Articular chondrocyte of knee joint (primary cell): ENCODE results near the gene GTPBP3. TPM values are rescaled to one million over a fixed set of nuclear protein-coding genes. Genes with fewer than 3 reads are reported as not detected.

Experiments
- total RNA-seq: library from RNA; depleted of rRNA; stranded (reverse); fragments of >200 nt; gene quantifications from 2 replicates; pipeline ENCODE4 v1.2.3, GENCODE V29; 2012

GTPBP3 gene
- total RNA-seq: 4.8 and 9.4 TPM in 2 replicates

DNA sequence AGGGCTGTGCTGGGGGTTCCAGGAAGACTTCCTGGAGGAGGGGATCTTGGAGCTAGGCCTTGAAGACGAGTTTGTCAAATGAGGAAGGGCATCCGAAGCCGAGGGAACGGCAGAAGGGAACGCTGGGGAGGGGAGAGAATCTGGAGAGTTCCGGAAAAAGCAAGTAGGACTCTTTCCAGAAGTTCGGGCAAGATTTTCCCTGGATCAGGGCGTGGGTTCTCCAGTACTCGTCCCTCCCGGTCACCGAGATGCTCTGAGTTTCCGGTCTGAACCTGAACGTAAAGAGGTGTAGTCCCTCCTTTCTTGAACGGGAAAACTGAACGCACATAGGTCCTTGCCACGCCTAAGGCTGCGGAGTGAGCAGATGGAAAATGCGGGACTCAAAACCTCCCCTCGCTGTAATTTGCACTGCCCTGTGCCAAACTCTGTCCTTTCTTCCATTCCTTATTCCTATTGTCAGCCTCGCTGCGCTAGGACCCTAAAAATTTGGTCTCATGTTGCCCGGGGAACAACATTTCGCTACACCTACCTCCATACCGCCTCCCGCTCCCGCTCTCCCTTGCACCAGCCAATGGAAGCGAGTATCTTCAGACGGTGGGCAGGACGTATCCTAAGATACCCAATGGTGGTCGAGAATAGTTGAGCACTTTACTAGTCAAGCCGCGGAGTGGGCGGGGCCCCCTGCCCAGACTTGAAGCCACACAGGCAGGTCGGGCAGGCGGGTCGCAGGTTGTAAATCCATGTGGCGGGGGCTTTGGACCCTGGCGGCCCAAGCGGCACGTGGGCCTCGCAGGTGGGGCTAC lies at the start of gene GTPBP3:
GTPBP3 (plus strand) TSS at position 682 of the 803 bp plus-strand sequence; CDS start at position 741, 59 bp downstream.

GRCh38 chr19:17303167-17303939 lies 34.0 kb upstream of the GTPBP3 start, which contains the start of gene ABHD8:
Gene ABHD8 (minus strand): TSS chr19:17303425. CDS start chr19:17301616, 1,809 bp downstream.

GRCh38 chr19:17305517-17306284 lies 31.7 kb upstream of the GTPBP3 start, which contains the start of gene MRPL34:
Gene MRPL34 (plus strand): TSS chr19:17305872. CDS start chr19:17305893, 21 bp downstream.

GRCh38 chr19:17309198-17309964 lies 28.0 kb upstream of the GTPBP3 start, which contains the start of gene DDA1:
Gene DDA1 (plus strand): TSS chr19:17309563. CDS start chr19:17309655, 92 bp downstream.

DNA sequence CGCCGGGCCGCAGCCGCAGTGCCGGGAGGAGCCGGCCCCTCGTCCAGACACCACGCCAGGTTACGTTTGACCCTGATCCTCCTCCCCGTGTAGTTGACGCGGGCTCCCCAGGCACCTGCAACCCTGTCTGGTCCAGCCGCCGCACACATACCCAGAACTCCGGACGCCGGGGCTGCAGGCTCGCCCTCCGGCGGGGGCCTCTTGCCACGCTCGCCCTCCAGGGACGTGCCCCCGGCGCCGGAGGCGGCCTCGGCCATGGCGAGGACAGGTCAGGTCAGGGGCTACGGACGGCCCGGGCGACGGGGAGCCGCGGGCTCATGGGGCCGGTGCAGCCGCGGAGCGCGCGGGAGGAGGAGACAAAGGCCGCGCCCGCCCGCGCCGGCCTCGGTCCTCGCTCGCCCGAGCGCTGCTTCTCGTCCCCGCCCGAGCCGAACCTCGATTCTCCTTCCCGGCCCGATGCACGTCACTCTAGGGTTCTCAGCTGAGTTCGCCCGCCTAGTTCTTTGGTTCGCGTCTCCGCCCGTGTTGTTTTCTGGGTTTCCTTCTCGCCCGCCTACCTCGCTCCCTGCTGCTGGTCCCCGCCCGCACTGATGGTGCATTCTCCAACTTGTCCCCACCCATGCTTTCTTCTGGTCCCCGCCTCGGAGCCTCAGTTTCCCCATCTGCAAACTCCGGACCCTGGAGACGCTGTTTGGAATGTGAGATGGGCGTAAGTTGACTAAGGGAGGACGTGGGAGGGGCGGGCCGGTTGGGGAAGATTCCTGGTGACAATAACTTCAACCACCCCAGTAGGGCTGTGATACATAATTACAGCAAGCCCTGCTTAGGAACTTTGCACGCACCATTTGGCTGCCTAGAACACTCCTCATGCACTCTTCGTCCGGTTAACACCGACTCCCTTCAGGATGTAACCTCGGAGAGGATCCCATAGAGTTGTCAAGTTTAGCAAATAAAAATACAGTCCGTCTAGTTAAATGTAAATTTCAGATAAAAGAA lies 2.6 kb upstream of the GTPBP3 start, which contains the start of gene ANO8:
ANO8 (minus strand) TSS at position 442 of the 996 bp plus-strand sequence; CDS start at position 257, 185 bp downstream.

DNA sequence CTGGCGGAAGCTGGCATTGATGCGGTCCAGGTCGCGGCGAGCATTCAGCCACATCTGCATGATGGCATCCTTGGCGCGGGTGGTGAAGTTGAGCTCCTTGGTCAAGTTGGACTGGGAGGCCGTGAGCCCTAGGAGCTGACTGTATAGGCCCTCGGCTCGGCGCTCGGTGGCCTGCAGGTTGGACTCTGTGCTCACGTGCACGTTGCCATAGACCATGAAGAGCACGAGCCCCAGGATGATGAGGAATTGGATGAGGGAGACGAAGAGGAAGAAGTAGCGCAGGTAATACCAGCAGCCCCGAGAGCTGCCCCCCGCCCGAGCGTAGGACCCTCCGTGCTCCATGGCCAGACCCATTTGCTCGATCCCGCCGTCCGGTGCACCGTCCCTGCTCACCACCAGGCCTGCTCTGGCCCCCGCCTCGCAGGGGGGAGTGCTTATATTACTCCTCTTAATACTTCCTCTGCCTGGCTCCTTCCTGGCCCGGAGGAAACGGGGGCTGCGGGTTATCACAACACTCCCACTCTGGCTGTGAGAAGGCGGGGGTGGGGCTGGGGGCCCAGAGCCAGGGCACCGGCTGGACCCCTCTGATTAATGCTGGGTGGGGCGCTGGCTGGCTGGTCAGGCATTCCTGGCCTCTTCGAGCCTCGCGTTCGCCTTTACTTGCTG lies 39.7 kb downstream of the GTPBP3 start, which contains the start of gene PLVAP:
PLVAP (minus strand) TSS at position 408 of the 666 bp plus-strand sequence; CDS start at position 354, 54 bp downstream.

Other genes starting within 250 kb of the GTPBP3 start
- 20.3 and 22.7 TPM in 2 replicates for gene USE1, start 122.2 kb upstream of the GTPBP3 start, total RNA-seq
- gene OCEL1, start 111.3 kb upstream of the GTPBP3 start, total RNA-seq: 3.7 and 4.1 TPM in 2 replicates
- 20.8 and 27.7 TPM in 2 replicates for gene NR2F6, start 91.6 kb upstream of the GTPBP3 start, total RNA-seq
- gene USHBP1, start 72.8 kb upstream of the GTPBP3 start, total RNA-seq: not detected in 2 replicates
- 59.5 and 63.5 TPM in 2 replicates for gene BABAM1, start 70.1 kb upstream of the GTPBP3 start, total RNA-seq
- gene ANKLE1, start 55.7 kb upstream of the GTPBP3 start, total RNA-seq: 0.26 TPM in 1 of 2 replicates, not detected in the other
- gene ABHD8, start 34.1 kb upstream of the GTPBP3 start, total RNA-seq: 9.0 and 10.5 TPM in 2 replicates
- gene MRPL34, start 31.7 kb upstream of the GTPBP3 start, total RNA-seq: 19.7 and 23.7 TPM in 2 replicates
- 11.8 and 22.7 TPM in 2 replicates for gene DDA1, start 28.0 kb upstream of the GTPBP3 start, total RNA-seq
- 2.6 and 3.5 TPM in 2 replicates for gene ANO8, start 2.7 kb upstream of the GTPBP3 start, total RNA-seq
- not detected in 2 replicates for gene PLVAP, start 39.8 kb downstream of the GTPBP3 start, total RNA-seq
- 0.22 TPM in 1 of 2 replicates, not detected in the other for gene CCDC194, start 56.6 kb downstream of the GTPBP3 start, total RNA-seq
- gene BST2, start 68.1 kb downstream of the GTPBP3 start, total RNA-seq: 0.65 and 1.2 TPM in 2 replicates
- gene MVB12A, start 82.5 kb downstream of the GTPBP3 start, total RNA-seq: 24.5 and 42.3 TPM in 2 replicates
- gene TMEM221, start 111.1 kb downstream of the GTPBP3 start, total RNA-seq: 0.22 TPM in 1 of 2 replicates, not detected in the other
- gene NXNL1, start 123.4 kb downstream of the GTPBP3 start, total RNA-seq: not detected in 2 replicates
- 12.0 and 13.5 TPM in 2 replicates for gene SLC27A1, start 133.0 kb downstream of the GTPBP3 start, total RNA-seq
- 52.5 and 55.2 TPM in 2 replicates for gene PGLS, start 174.1 kb downstream of the GTPBP3 start, total RNA-seq
- gene COLGALT1, start 218.1 kb downstream of the GTPBP3 start, total RNA-seq: 55.5 and 55.7 TPM in 2 replicates